ENCODE measurements around the gene PSKH1. TPM values are rescaled to one million over a fixed set of nuclear protein-coding genes. Genes with fewer than 3 reads are reported as not detected.
A peak's percentile ranks its signal among the peaks of the same experiment; 100 is the strongest.
"Not testable (repeated sequence)": the region's sequence is repeated elsewhere in the genome, so short reads cannot be mapped to it uniquely, and the experiment has no call there.

The PSKH1 gene
- total and polyA plus RNA-seq, 4 experiments from 2014 or later = 19.4 to 25.3 (median 23.7) TPM

DNA sequence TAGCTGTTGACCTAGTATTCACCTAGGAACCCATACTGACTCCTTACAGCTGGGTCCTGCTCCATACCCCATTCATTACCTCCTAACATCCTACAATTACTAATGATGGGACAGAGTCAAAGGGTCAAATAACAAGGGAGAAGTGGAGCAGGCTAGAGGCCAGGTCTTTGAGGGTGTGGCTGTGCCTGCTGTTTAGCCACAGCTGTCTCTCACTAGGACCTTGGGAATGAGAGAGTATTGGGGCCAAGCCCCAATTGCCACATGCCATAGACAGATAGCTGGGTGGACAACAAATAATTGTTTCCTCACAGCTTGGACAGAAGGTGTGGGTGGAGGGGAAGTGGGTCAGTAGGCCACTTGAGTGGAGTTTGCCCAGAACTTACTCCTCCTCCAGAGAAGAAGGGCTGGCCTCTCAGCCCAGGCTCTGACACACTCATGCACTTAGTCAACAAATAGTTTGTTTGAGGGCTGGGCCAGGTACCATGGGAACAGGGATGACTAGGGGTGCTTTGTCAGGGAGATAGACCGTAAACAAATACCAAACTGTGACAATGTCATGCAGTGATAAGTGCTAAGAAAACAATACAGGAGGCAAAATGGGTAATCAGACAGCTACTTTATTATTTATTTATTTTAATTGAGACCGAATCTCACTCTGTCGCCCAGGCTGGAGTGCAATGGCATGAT, 35.4 kb upstream of the PSKH1 start:
- peaks cover 14% of the 10 kb centered on the region for H3K36me3 ChIP-seq (ENCODE audit: insufficient read depth, low read length)
- no peak overlapping the region for H3K4me3 ChIP-seq (ENCODE audit: low read length in 2 of 2)
- Mint-ChIP-seq H3K27ac (peak overlapping the region in 6 of 7 donors; percentile 77 to 95 (median 92)), H3K36me3 (peaks cover 0 to 16% of the 10 kb centered on the region in 2 donors), H3K4me3 (peak overlapping the region in 2 of 8 donors; percentile 16 to 57), H3K27me3 (no peaks in the 10 kb centered on the region), H3K9me3 (no peaks in the 10 kb centered on the region), H3K4me1 (peaks cover 24 to 56% (median 37%) of the 10 kb centered on the region in 4 donors)
- CTCF ChIA-PET (ENCODE audit: partially characterized antibody) = interaction anchor here (1.5 to 3.9 kb wide), 2 partner anchors 26 to 42 kb away, joined by 3 to 17 read pairs; no protein-coding TSS in a partner anchor
- peaks cover 24% of the 10 kb centered on the region for H3K4me1 ChIP-seq (ENCODE audit: insufficient read depth, low read length)
- POLR2A ChIA-PET (ENCODE audit: partially characterized antibody) = interaction anchor here (0.9 kb wide), 1 partner anchor 26 kb away, joined by 3 read pairs; no protein-coding TSS in a partner anchor
- peak overlapping the region; percentile 43 for H3K27ac ChIP-seq (ENCODE audit: low read depth, low read length)
- H3K27me3 ChIP-seq (ENCODE audit: insufficient read depth, low read length) = no peaks in the 10 kb centered on the region
- intact Hi-C loops (cut with micrococcal nuclease) = no loop called here
- H3K9me3 ChIP-seq (ENCODE audit: control insufficient read depth in 1 of 2, low read length in 2 of 2) = no peaks in the 10 kb centered on the region
- peak; percentile 34 to 84 (median 54) for DNase-seq

DNA sequence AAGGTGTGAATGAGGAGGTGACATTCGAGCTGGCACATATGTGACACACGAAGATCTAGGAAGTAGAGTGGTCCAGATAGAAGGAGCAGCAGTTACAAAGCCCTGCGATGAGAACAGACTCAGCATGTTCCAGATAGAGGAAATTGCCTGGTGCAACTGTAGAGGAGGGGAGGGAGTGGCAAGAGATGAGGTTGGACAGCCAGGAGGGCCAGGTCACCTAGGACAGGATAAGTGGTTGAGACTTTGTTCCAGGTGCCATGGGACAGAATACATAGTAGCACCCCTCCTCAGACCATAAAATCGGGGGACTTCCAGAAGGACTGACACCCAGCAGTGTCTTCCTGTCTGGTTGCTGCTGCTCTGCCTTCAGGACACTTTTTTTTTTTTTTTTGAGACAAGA, 34.6 kb upstream of the PSKH1 start:
- Histone ChIP-seq H3K9me3 (ENCODE audit: control insufficient read depth in 1 of 2, low read length in 2 of 2) (no peaks in the 10 kb centered on the region), H3K4me1 (ENCODE audit: insufficient read depth, low read length) (peaks cover 24% of the 10 kb centered on the region), H3K4me3 (ENCODE audit: low read length in 2 of 2) (no peak overlapping the region), H3K27ac (ENCODE audit: low read depth, low read length) (peak overlapping the region; percentile 37), H3K36me3 (ENCODE audit: insufficient read depth, low read length) (peaks cover 14% of the 10 kb centered on the region), H3K27me3 (ENCODE audit: insufficient read depth, low read length) (no peaks in the 10 kb centered on the region)
- Mint-ChIP-seq H3K27ac (peak overlapping the region; percentile 54 to 95 (median 91)), H3K9me3 (no peaks in the 10 kb centered on the region), H3K4me3 (peak overlapping the region in 1 of 8 donors; percentile 59), H3K4me1 (peaks cover 24 to 56% (median 37%) of the 10 kb centered on the region in 4 donors), H3K27me3 (no peaks in the 10 kb centered on the region), H3K36me3 (peaks cover 0 to 16% of the 10 kb centered on the region in 2 donors)
- ChIA-PET CTCF (ENCODE audit: partially characterized antibody) (interaction anchor here (0.7 to 3.9 kb wide), 2 partner anchors 43 to 199 kb away, joined by 3 to 17 read pairs; no protein-coding TSS in a partner anchor), POLR2A (ENCODE audit: partially characterized antibody) (no interaction called here)
- intact Hi-C loops (cut with micrococcal nuclease) = no loop called here
- no peak for DNase-seq

DNA sequence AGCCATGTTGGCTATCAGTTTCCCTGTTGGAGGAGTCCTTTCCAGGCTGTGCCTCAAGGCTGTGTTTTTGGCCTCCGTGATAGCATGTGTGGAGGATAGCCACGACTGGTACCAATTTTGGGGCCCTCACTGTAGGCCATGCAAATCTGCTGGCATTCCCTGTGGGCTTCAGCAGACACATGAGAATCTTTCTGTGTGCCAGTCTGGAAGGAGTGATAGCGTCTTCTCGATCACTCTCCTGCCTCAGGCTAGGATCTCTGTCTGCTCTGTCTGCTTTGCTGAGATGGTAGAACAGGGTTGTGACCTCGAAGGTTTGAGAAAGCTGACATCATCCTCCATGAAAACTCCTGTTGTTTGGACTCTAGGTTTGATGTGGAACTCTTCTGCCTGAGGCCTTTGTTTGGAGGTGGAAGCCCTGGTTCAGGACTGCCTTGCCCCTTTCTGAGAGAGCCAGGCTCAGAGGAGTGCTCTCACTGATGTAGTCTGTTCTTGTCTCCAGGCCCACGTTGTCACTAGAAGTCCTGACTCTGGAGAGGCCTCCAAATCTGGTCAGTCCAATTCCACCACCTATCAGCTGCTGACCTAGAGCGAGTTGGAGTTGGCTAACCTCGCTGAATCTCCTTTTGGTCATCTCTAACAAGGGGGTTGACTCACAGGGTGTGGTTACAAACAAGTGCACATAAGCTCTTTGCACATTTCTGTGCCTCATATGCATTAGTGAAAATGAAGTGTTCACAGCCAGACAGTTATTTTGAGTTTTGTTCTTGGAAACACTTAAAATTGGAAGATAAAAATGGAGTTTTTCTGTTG, 32.3 kb upstream of the PSKH1 start:
- H3K4me1 ChIP-seq (ENCODE audit: insufficient read depth, low read length) = peaks cover 24% of the 10 kb centered on the region
- peaks cover 14% of the 10 kb centered on the region for H3K36me3 ChIP-seq (ENCODE audit: insufficient read depth, low read length)
- Mint-ChIP-seq H3K4me1 (peaks cover 19 to 42% (median 29%) of the 10 kb centered on the region in 4 donors), H3K27me3 (no peaks in the 10 kb centered on the region), H3K36me3 (peaks cover 5 to 23% of the 10 kb centered on the region in 2 donors), H3K27ac (peak overlapping the region in 5 of 7 donors; percentile 35 to 78 (median 47)), H3K9me3 (no peaks in the 10 kb centered on the region), H3K4me3 (no peak overlapping the region)
- CTCF ChIA-PET (ENCODE audit: partially characterized antibody) = interaction anchor here (0.5 to 1.7 kb wide), 3 partner anchors 16 to 44 kb away, joined by 3 to 4 read pairs (median 3); no protein-coding TSS in a partner anchor
- no peak for DNase-seq
- no peak overlapping the region for H3K4me3 ChIP-seq (ENCODE audit: low read length in 2 of 2)
- no peaks in the 10 kb centered on the region for H3K27me3 ChIP-seq (ENCODE audit: insufficient read depth, low read length)
- H3K27ac ChIP-seq (ENCODE audit: low read depth, low read length) = no peak overlapping the region
- no peaks in the 10 kb centered on the region for H3K9me3 ChIP-seq (ENCODE audit: control insufficient read depth in 1 of 2, low read length in 2 of 2)
- intact Hi-C loops (cut with micrococcal nuclease) = no loop called here
- POLR2A ChIA-PET (ENCODE audit: partially characterized antibody) = interaction anchor here (1.0 to 1.1 kb wide), 2 partner anchors 11 to 13 kb away, joined by 3 to 4 read pairs; no protein-coding TSS in a partner anchor

DNA sequence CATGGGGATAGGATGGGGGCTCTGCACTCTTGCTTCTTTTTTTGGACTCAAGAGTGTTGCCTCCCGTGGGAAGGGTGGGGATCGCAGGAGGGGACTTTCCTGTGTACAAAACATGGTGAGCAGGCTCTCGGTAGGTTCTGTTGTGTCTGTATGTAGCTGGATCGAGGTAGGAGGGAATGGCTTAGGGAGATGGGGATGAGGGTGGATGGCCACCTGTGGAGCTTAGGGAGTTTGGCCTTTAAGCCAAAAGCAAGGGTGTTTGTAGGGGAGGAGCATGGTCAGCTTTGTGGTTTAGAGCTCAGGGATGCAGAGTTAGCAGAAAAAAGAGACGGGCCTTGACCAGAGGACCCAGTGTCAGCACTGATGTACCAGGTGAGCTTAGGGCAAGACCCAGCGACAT, 31.2 kb upstream of the PSKH1 start:
- Histone ChIP-seq H3K27ac (ENCODE audit: low read depth, low read length) (no peak overlapping the region), H3K4me1 (ENCODE audit: insufficient read depth, low read length) (peaks cover 20% of the 10 kb centered on the region), H3K36me3 (ENCODE audit: insufficient read depth, low read length) (peaks cover 14% of the 10 kb centered on the region), H3K9me3 (ENCODE audit: control insufficient read depth in 1 of 2, low read length in 2 of 2) (no peaks in the 10 kb centered on the region), H3K27me3 (ENCODE audit: insufficient read depth, low read length) (no peaks in the 10 kb centered on the region), H3K4me3 (ENCODE audit: low read length in 2 of 2) (no peak overlapping the region)
- peaks cover 17 to 38% (median 26%) of the 10 kb centered on the region in 4 donors for H3K4me1 Mint-ChIP-seq
- H3K9me3 Mint-ChIP-seq = no peaks in the 10 kb centered on the region
- intact Hi-C loops (cut with micrococcal nuclease) = no loop called here
- ChIA-PET POLR2A (ENCODE audit: partially characterized antibody) (no interaction called here), CTCF (ENCODE audit: partially characterized antibody) (interaction anchor here (0.7 to 5.8 kb wide), 4 partner anchors 12 to 46 kb away, joined by 3 to 46 read pairs (median 4); no protein-coding TSS in a partner anchor)
- peak overlapping the region in 3 of 7 donors; percentile 35 to 72 (median 47) for H3K27ac Mint-ChIP-seq
- H3K36me3 Mint-ChIP-seq = peaks cover 5 to 24% of the 10 kb centered on the region in 2 donors
- H3K27me3 Mint-ChIP-seq = no peaks in the 10 kb centered on the region
- H3K4me3 Mint-ChIP-seq = no peak overlapping the region
- no peak for DNase-seq

DNA sequence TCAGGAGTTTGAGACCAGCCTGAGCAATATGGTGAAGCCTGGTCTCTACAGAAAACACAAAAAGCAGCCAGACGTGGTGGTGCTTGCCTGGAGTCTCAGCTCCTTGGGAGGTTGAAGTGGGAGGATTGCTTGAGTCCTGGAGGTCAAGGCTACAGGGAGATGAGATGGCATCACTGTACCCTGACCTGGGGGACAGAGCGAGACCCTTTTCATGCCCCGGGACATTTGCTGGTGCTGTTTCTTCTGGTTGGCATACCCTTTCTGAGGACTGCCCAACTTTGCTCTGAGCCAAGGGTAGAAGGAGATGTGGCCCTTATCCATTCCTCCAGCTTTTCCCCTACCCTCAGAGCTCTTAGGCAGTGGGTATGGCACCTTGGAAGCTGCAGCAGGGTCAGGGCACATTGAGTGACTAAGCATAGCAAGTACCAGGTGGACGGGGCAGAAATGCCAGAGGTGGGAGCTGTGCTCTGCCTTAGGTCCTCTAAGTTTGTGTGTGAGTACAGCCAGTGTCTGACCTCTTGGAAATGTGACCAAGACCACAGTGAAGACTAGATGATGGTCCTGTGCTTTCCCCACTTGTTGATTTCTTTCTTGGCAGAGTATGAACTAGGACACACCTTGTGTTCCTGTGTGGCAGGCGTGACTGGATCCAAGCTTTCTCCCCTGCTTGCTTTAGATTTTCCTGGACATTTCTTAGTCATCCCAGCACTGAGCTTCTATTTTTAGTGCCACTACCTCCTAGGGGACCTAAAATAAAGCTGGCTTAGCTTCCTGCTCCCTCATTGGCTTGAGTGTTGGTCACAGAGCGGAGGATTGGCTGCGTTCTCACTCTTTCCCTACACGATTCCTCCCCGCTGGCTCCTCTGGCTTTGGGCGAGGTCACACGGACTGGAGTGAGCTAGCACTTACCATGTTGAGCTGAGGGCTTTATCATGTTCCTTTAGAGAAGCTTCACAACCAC, 30.2 kb upstream of the PSKH1 start:
- Mint-ChIP-seq H3K27me3 (no peaks in the 10 kb centered on the region), H3K4me3 (no peak overlapping the region), H3K36me3 (peaks cover 5 to 25% of the 10 kb centered on the region in 2 donors), H3K27ac (peak overlapping the region in 4 of 7 donors; percentile 29 to 72 (median 62)), H3K4me1 (peaks cover 8 to 28% (median 16%) of the 10 kb centered on the region in 4 donors), H3K9me3 (no peaks in the 10 kb centered on the region)
- POLR2A ChIA-PET (ENCODE audit: partially characterized antibody) = interaction anchor here (0.6 kb wide), 1 partner anchor 143 kb away, joined by 3 read pairs; no protein-coding TSS in a partner anchor
- no peak overlapping the region for H3K4me3 ChIP-seq (ENCODE audit: low read length in 2 of 2)
- DNase-seq = no peak
- CTCF ChIA-PET (ENCODE audit: partially characterized antibody) = interaction anchor here (0.7 to 5.8 kb wide), 8 partner anchors 13 to 340 kb away, joined by 3 to 46 read pairs (median 4); no protein-coding TSS in a partner anchor
- intact Hi-C loops (cut with micrococcal nuclease) = no loop called here
- H3K27me3 ChIP-seq (ENCODE audit: insufficient read depth, low read length) = no peaks in the 10 kb centered on the region
- H3K27ac ChIP-seq (ENCODE audit: low read depth, low read length) = no peak overlapping the region
- no peaks in the 10 kb centered on the region for H3K9me3 ChIP-seq (ENCODE audit: control insufficient read depth in 1 of 2, low read length in 2 of 2)
- H3K4me1 ChIP-seq (ENCODE audit: insufficient read depth, low read length) = peaks cover 10% of the 10 kb centered on the region
- H3K36me3 ChIP-seq (ENCODE audit: insufficient read depth, low read length) = peaks cover 19% of the 10 kb centered on the region

DNA sequence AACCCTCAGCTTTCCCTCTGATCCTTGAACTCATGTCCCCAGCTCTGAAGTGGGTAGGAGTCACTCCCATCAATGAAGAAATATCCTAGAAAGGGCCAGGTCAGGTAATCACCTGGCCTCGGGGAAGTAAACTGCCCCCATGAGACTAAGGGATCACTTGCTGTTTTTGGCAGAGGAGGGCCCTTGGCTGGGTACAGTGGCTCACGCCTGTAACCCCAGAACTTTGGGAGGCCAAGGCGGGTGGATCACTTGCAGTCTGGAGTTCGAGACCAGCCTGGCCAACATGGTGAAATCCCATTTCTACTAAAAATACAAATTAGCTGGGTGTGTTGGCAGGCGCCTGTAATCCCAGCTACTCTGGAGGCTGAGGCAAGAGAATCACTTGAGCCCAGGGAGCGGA, 29.0 kb upstream of the PSKH1 start:
- H3K27me3 ChIP-seq (ENCODE audit: insufficient read depth, low read length); intact Hi-C loops (cut with micrococcal nuclease); H3K9me3 Mint-ChIP-seq; H3K4me1 ChIP-seq (ENCODE audit: insufficient read depth, low read length); H3K27ac Mint-ChIP-seq; H3K4me3 Mint-ChIP-seq; H3K4me3 ChIP-seq (ENCODE audit: low read length in 2 of 2); H3K9me3 ChIP-seq (ENCODE audit: control insufficient read depth in 1 of 2, low read length in 2 of 2); DNase-seq; H3K27ac ChIP-seq (ENCODE audit: low read depth, low read length); H3K27me3 Mint-ChIP-seq: not testable (repeated sequence)
- H3K4me1 Mint-ChIP-seq = peaks cover 5 to 17% (median 8%) of the 10 kb centered on the region in 4 donors
- peaks cover 5 to 26% of the 10 kb centered on the region in 2 donors for H3K36me3 Mint-ChIP-seq
- POLR2A ChIA-PET (ENCODE audit: partially characterized antibody) = interaction anchor here (0.6 kb wide), 1 partner anchor 9 kb away, joined by 3 read pairs; the partner anchor contains the start of gene EDC4
- peaks cover 19% of the 10 kb centered on the region for H3K36me3 ChIP-seq (ENCODE audit: insufficient read depth, low read length)
- CTCF ChIA-PET (ENCODE audit: partially characterized antibody) = interaction anchor here (0.8 to 5.8 kb wide), 4 partner anchors 14 to 65 kb away, joined by 3 to 46 read pairs (median 4); no protein-coding TSS in a partner anchor

All from CD4-positive, alpha-beta memory T cell (primary cell).